Measurements from ENCODE around the gene XRRA1. TPM values are rescaled to one million over a fixed set of nuclear protein-coding genes. Genes with fewer than 3 reads are reported as not detected.

Gene XRRA1
- total RNA-seq, 1 experiment from 2014 or later, result 7.3 TPM

- no peaks in the 10 kb centered on the region for H3K36me3 ChIP-seq (ENCODE audit: insufficient read depth, low read length, poor library complexity, severe bottlenecking)
- no peaks in the 10 kb centered on the region for H3K27me3 ChIP-seq (replicated peaks; ENCODE audit: insufficient read depth, low read depth, low read length, poor library complexity)
- POLR2A ChIA-PET (ENCODE audit: low non-redundant PET), result no interaction called here
- CTCF ChIA-PET, result no interaction called here
- H3K27ac ChIP-seq (ENCODE audit: low read depth, low read length, poor library complexity, severe bottlenecking), result no peak overlapping the region
- BruUV-seq (replicated peaks), result no TSS peak
- intact Hi-C loops (cut with micrococcal nuclease; ENCODE audit: unreplicated experiment), result no loop called here
- TF ChIP-seq CTCF (conservative IDR thresholded peaks at IDR 0.05; ENCODE audit: low read depth, low read length), result no peak
- no peak for TF ChIP-seq EZH2 (IDR thresholded peaks at IDR 0.05; ENCODE audit: borderline replicate concordance, low read depth, low read length, poor library complexity, severe bottlenecking)
- DNase-seq (ENCODE audit: low spot score), result no peak
- no peaks in the 10 kb centered on the region for H3K9me3 ChIP-seq (ENCODE audit: low read depth, low read length, poor library complexity, severe bottlenecking)
- H3K4me3 ChIP-seq (ENCODE audit: low read depth, low read length, poor library complexity, severe bottlenecking), result no peak overlapping the region
- no peaks in the 10 kb centered on the region for H3K4me1 ChIP-seq (ENCODE audit: insufficient read depth, low read length, poor library complexity, severe bottlenecking)
Measured at GRCh38 chr11:74941492-74941891, 7.4 kb downstream of the XRRA1 start.

- DNase-seq (ENCODE audit: low spot score), result no peak
- Histone ChIP-seq H3K4me3 (ENCODE audit: low read depth, low read length, poor library complexity, severe bottlenecking) (no peak overlapping the region), H3K36me3 (ENCODE audit: insufficient read depth, low read length, poor library complexity, severe bottlenecking) (no peaks in the 10 kb centered on the region), H3K27me3 (replicated peaks; ENCODE audit: insufficient read depth, low read depth, low read length, poor library complexity) (no peaks in the 10 kb centered on the region), H3K9me3 (ENCODE audit: low read depth, low read length, poor library complexity, severe bottlenecking) (no peaks in the 10 kb centered on the region), H3K27ac (ENCODE audit: low read depth, low read length, poor library complexity, severe bottlenecking) (no peak overlapping the region), H3K4me1 (ENCODE audit: insufficient read depth, low read length, poor library complexity, severe bottlenecking) (no peaks in the 10 kb centered on the region)
- TF ChIP-seq CTCF (conservative IDR thresholded peaks at IDR 0.05; ENCODE audit: low read depth, low read length), result no peak
- TF ChIP-seq EZH2 (IDR thresholded peaks at IDR 0.05; ENCODE audit: borderline replicate concordance, low read depth, low read length, poor library complexity, severe bottlenecking), result no peak
- ChIA-PET POLR2A (ENCODE audit: low non-redundant PET) (no interaction called here), CTCF (no interaction called here)
- intact Hi-C loops (cut with micrococcal nuclease; ENCODE audit: unreplicated experiment), result no loop called here
- BruUV-seq (replicated peaks), result no TSS peak
Measured at GRCh38 chr11:74937696-74938475, 11.0 kb downstream of the XRRA1 start.

GRCh38 chr11:74936976-74937375 is 11.9 kb downstream of the XRRA1 start:
- Histone ChIP-seq H3K27me3 (replicated peaks; ENCODE audit: insufficient read depth, low read depth, low read length, poor library complexity) (no peaks in the 10 kb centered on the region), H3K36me3 (ENCODE audit: insufficient read depth, low read length, poor library complexity, severe bottlenecking) (no peaks in the 10 kb centered on the region), H3K9me3 (ENCODE audit: low read depth, low read length, poor library complexity, severe bottlenecking) (no peaks in the 10 kb centered on the region), H3K27ac (ENCODE audit: low read depth, low read length, poor library complexity, severe bottlenecking) (no peak overlapping the region), H3K4me3 (ENCODE audit: low read depth, low read length, poor library complexity, severe bottlenecking) (no peak overlapping the region), H3K4me1 (ENCODE audit: insufficient read depth, low read length, poor library complexity, severe bottlenecking) (no peaks in the 10 kb centered on the region)
- no TSS peak for BruUV-seq (replicated peaks)
- ChIA-PET CTCF (no interaction called here), POLR2A (ENCODE audit: low non-redundant PET) (no interaction called here)
- intact Hi-C loops (cut with micrococcal nuclease; ENCODE audit: unreplicated experiment), result no loop called here
- DNase-seq (ENCODE audit: low spot score), result no peak
- TF ChIP-seq CTCF (conservative IDR thresholded peaks at IDR 0.05; ENCODE audit: low read depth, low read length) (no peak), EZH2 (IDR thresholded peaks at IDR 0.05; ENCODE audit: borderline replicate concordance, low read depth, low read length, poor library complexity, severe bottlenecking) (no peak)
